Measurements from ENCODE around the gene SELENON. TPM values are rescaled to one million over a fixed set of nuclear protein-coding genes. Genes with fewer than 3 reads are reported as not detected.

SELENON gene
- total and polyA plus RNA-seq, 2 experiments from 2014 or later, result 9.0 to 49.7 TPM

- no peak for DNase-seq
- Histone ChIP-seq H3K27ac (no peak overlapping the region), H3K4me2 (ENCODE audit: unreplicated experiment) (no peak overlapping the region), H3K9me3 (ENCODE audit: low read depth) (no peaks in the 10 kb centered on the region), H3K4me3 (no peak overlapping the region), H3K36me3 (ENCODE audit: low read depth) (peaks cover 61% of the 10 kb centered on the region), H3K9me2 (ENCODE audit: insufficient read depth) (no peaks in the 10 kb centered on the region), H4K20me1 (ENCODE audit: insufficient read depth) (no peaks in the 10 kb centered on the region), H3K9ac (no peak overlapping the region), H3K4me1 (ENCODE audit: insufficient read depth) (no peaks in the 10 kb centered on the region), H3K27me3 (replicated peaks; ENCODE audit: insufficient read depth) (no peaks in the 10 kb centered on the region), H3F3A (ENCODE audit: insufficient read depth) (peaks cover under 1% of the 10 kb centered on the region; the same call in 1 of the 2 replicates), H2AFZ (no peak overlapping the region), H3K79me2 (ENCODE audit: insufficient read depth) (no peaks in the 10 kb centered on the region; the same call in 1 of the 2 replicates)
- in situ Hi-C loops (cut with MboI), result no loop called here
- TF ChIP-seq EZH2 (IDR thresholded peaks at IDR 0.05; ENCODE audit: insufficient read depth, poor library complexity, severe bottlenecking), result no peak
- no peak for TF ChIP-seq EZH2phosphoT487 (IDR thresholded peaks at IDR 0.05; ENCODE audit: insufficient read depth, low read depth)
- WGBS, 2 experiments (ENCODE audit: low coverage in 1 of 2, low lambda C conversion rate in 2 of 2, missing lambda C conversion rate in 2 of 2), result 91 to 96% methylated on average over 6 of the region's 6 CpGs
Measured at GRCh38 chr1:25832336-25833037, 32.5 kb downstream of the SELENON start.

- H3K4me3 ChIP-seq, result no peak overlapping the region
- H3K27ac ChIP-seq, result no peak overlapping the region
- H3K9ac ChIP-seq, result no peak overlapping the region
- H3K36me3 ChIP-seq (ENCODE audit: low read depth), result peaks cover 55% of the 10 kb centered on the region
- no peaks in the 10 kb centered on the region for H3K27me3 ChIP-seq (replicated peaks; ENCODE audit: insufficient read depth)
- 98 to 99% methylated on average over 5 of the region's 5 CpGs for WGBS, 2 experiments (ENCODE audit: low coverage in 1 of 2, low lambda C conversion rate in 2 of 2, missing lambda C conversion rate in 2 of 2)
- H3F3A ChIP-seq (ENCODE audit: insufficient read depth), result peaks cover 4% of the 10 kb centered on the region; the same call in 1 of the 2 replicates
- no peaks in the 10 kb centered on the region; the same call in 1 of the 2 replicates for H3K79me2 ChIP-seq (ENCODE audit: insufficient read depth)
- TF ChIP-seq EZH2phosphoT487 (IDR thresholded peaks at IDR 0.05; ENCODE audit: insufficient read depth, low read depth) (no peak), EZH2 (IDR thresholded peaks at IDR 0.05; ENCODE audit: insufficient read depth, poor library complexity, severe bottlenecking) (no peak)
- no peak for DNase-seq
- no peaks in the 10 kb centered on the region for H3K9me2 ChIP-seq (ENCODE audit: insufficient read depth)
- H4K20me1 ChIP-seq (ENCODE audit: insufficient read depth), result no peaks in the 10 kb centered on the region
- in situ Hi-C loops (cut with MboI), result no loop called here
- H2AFZ ChIP-seq, result no peak overlapping the region
- H3K4me2 ChIP-seq (ENCODE audit: unreplicated experiment), result no peak overlapping the region
- H3K4me1 ChIP-seq (ENCODE audit: insufficient read depth), result no peaks in the 10 kb centered on the region
- H3K9me3 ChIP-seq (ENCODE audit: low read depth), result no peaks in the 10 kb centered on the region
Measured at GRCh38 chr1:25833158-25833557, 33.2 kb downstream of the SELENON start.

GRCh38 chr1:25834894-25835293 lies 34.9 kb downstream of the SELENON start:
- Histone ChIP-seq H3K79me2 (ENCODE audit: insufficient read depth) (peaks cover 8% of the 10 kb centered on the region; the same call in 1 of the 2 replicates), H3K9me2 (ENCODE audit: insufficient read depth) (no peaks in the 10 kb centered on the region), H4K20me1 (ENCODE audit: insufficient read depth) (no peaks in the 10 kb centered on the region), H3K4me3 (no peak overlapping the region), H3K9ac (no peak overlapping the region), H3K27ac (no peak overlapping the region), H3K4me2 (ENCODE audit: unreplicated experiment) (no peak overlapping the region), H2AFZ (no peak overlapping the region), H3K4me1 (ENCODE audit: insufficient read depth) (no peaks in the 10 kb centered on the region), H3F3A (ENCODE audit: insufficient read depth) (peaks cover 4% of the 10 kb centered on the region; the same call in 1 of the 2 replicates), H3K27me3 (replicated peaks; ENCODE audit: insufficient read depth) (no peaks in the 10 kb centered on the region), H3K9me3 (ENCODE audit: low read depth) (no peaks in the 10 kb centered on the region), H3K36me3 (ENCODE audit: low read depth) (peaks cover 38% of the 10 kb centered on the region)
- DNase-seq, result no peak
- 58% methylated on average over 3 of the region's 3 CpGs for WGBS, 2 experiments (ENCODE audit: low coverage in 1 of 2, low lambda C conversion rate in 2 of 2, missing lambda C conversion rate in 2 of 2)
- TF ChIP-seq EZH2phosphoT487 (IDR thresholded peaks at IDR 0.05; ENCODE audit: insufficient read depth, low read depth) (no peak), EZH2 (IDR thresholded peaks at IDR 0.05; ENCODE audit: insufficient read depth, poor library complexity, severe bottlenecking) (no peak)
- in situ Hi-C loops (cut with MboI), result no loop called here

- peaks cover 8% of the 10 kb centered on the region; the same call in 1 of the 2 replicates for H3K79me2 ChIP-seq (ENCODE audit: insufficient read depth)
- no peaks in the 10 kb centered on the region for H3K27me3 ChIP-seq (replicated peaks; ENCODE audit: insufficient read depth)
- peaks cover 4% of the 10 kb centered on the region; the same call in 1 of the 2 replicates for H3F3A ChIP-seq (ENCODE audit: insufficient read depth)
- no peaks in the 10 kb centered on the region for H3K9me2 ChIP-seq (ENCODE audit: insufficient read depth)
- H3K36me3 ChIP-seq (ENCODE audit: low read depth), result peaks cover 25% of the 10 kb centered on the region
- no peak overlapping the region for H3K27ac ChIP-seq
- H3K4me1 ChIP-seq (ENCODE audit: insufficient read depth), result no peaks in the 10 kb centered on the region
- in situ Hi-C loops (cut with MboI), result no loop called here
- H4K20me1 ChIP-seq (ENCODE audit: insufficient read depth), result no peaks in the 10 kb centered on the region
- no peak overlapping the region for H3K4me2 ChIP-seq (ENCODE audit: unreplicated experiment)
- 82 to 90% methylated on average over 3 of the region's 3 CpGs for WGBS, 2 experiments (ENCODE audit: low coverage in 1 of 2, low lambda C conversion rate in 2 of 2, missing lambda C conversion rate in 2 of 2)
- TF ChIP-seq EZH2 (IDR thresholded peaks at IDR 0.05; ENCODE audit: insufficient read depth, poor library complexity, severe bottlenecking) (no peak), EZH2phosphoT487 (IDR thresholded peaks at IDR 0.05; ENCODE audit: insufficient read depth, low read depth) (no peak)
- no peaks in the 10 kb centered on the region for H3K9me3 ChIP-seq (ENCODE audit: low read depth)
- H2AFZ ChIP-seq, result no peak overlapping the region
- DNase-seq, result peak; percentile 20
- no peak overlapping the region for H3K9ac ChIP-seq
- no peak overlapping the region for H3K4me3 ChIP-seq
Measured at GRCh38 chr1:25836695-25837094, 36.7 kb downstream of the SELENON start.

Data from GM23248 (cell line).